ENCODE results near the gene NT5DC3.

- no peak for TF ChIP-seq POLR2A (IDR thresholded peaks at IDR 0.05)
- no peak for TF ChIP-seq CTCF (IDR thresholded peaks at IDR 0.05)
Observed at GRCh38 chr12:103819892-103820291, 21.1 kb downstream of the NT5DC3 start.
